Measurements from ENCODE around the gene NEURL1.
"Not testable (repeated sequence)": the region's sequence is repeated elsewhere in the genome, so short reads cannot be mapped to it uniquely, and the experiment has no call there.

Gene NEURL1

GRCh38 chr10:103493916-103494877, 692 bp downstream of the NEURL1 start:
- DNase-seq, result peak; percentile 33

- DNase-seq, result no peak
Measured at GRCh38 chr10:103495321-103495720, 1.8 kb downstream of the NEURL1 start.

GRCh38 chr10:103497161-103497915, 3.8 kb downstream of the NEURL1 start:
- no peak for DNase-seq

GRCh38 chr10:103498936-103499638, 5.6 kb downstream of the NEURL1 start:
- no peak for DNase-seq

GRCh38 chr10:103499881-103500280, 6.4 kb downstream of the NEURL1 start:
- DNase-seq, result no peak

GRCh38 chr10:103500481-103500880, 7.0 kb downstream of the NEURL1 start:
- DNase-seq, result no peak

GRCh38 chr10:103501186-103501585, 7.7 kb downstream of the NEURL1 start:
- no peak for DNase-seq

- no peak for DNase-seq
Measured at GRCh38 chr10:103502849-103503660, 9.6 kb downstream of the NEURL1 start.

GRCh38 chr10:103503777-103504176, 10.3 kb downstream of the NEURL1 start:
- DNase-seq, result not testable (repeated sequence)

GRCh38 chr10:103504181-103504783, 10.8 kb downstream of the NEURL1 start:
- peak; percentile 38 for DNase-seq

GRCh38 chr10:103506061-103506460, 12.6 kb downstream of the NEURL1 start:
- no peak for DNase-seq

- DNase-seq, result no peak
Measured at GRCh38 chr10:103507235-103508191, 14.0 kb downstream of the NEURL1 start.

- no peak for DNase-seq
Measured at GRCh38 chr10:103510046-103510685, 16.7 kb downstream of the NEURL1 start.

GRCh38 chr10:103510791-103511752, 17.6 kb downstream of the NEURL1 start:
- DNase-seq, result no peak

GRCh38 chr10:103512166-103512565, 18.7 kb downstream of the NEURL1 start:
- DNase-seq, result no peak

GRCh38 chr10:103512591-103513379, 19.3 kb downstream of the NEURL1 start:
- DNase-seq, result no peak

- no peak for DNase-seq
Measured at GRCh38 chr10:103513380-103514060, 20.0 kb downstream of the NEURL1 start.

All from CD4-positive, alpha-beta T cell treated with Interleukin-17A for 4 hours (primary cell).